ENCODE data around the gene ALPL.
"Not testable (repeated sequence)": the region's sequence is repeated elsewhere in the genome, so short reads cannot be mapped to it uniquely, and the experiment has no call there.

Gene ALPL

DNA sequence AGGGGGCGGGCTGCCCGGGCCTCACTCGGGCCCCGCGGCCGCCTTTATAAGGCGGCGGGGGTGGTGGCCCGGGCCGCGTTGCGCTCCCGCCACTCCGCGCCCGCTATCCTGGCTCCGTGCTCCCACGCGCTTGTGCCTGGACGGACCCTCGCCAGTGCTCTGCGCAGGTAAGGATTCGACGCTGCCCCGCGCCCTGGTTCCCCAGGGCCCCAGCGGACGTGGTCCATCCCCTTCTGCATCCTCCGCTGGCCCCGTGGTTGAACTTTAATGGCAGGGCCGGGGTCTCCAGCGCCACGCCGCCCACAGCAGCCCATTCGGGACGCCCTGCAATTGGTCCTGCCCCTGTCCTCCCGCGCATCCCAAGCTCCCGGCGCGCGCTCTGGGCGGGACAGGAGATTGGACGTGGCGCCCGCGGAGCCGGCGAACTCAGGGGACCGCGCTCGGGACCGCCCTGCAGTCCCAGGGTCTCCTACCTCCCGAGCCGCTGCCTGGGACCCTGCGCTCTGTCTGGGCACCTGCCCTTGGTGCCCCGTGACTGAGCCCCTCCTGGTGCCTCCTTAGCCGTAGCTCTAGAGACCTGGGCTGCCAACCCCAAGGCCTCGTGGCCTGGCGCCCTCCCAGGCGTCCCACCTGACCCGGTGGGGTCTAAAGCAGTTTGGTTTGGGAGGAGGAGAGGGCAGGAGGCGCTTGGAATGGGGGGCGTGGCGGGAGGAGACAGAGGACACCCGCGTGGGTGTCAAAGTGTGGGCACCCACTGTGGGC lies at the start of gene ALPL:
TSS of gene ALPL (plus strand) at position 73 of the 762 bp plus-strand sequence. CDS start 44,659 bp downstream, outside the sequence.
- H3K4me3 ChIP-seq, result peak within 1 kb of the TSS; percentile 64
- H3K27ac ChIP-seq, result no peak within 1 kb of the TSS
- no peak for DNase-seq (ENCODE audit: low spot score)
- no peak for TF ChIP-seq CTCF (IDR thresholded peaks at IDR 0.05)

DNA sequence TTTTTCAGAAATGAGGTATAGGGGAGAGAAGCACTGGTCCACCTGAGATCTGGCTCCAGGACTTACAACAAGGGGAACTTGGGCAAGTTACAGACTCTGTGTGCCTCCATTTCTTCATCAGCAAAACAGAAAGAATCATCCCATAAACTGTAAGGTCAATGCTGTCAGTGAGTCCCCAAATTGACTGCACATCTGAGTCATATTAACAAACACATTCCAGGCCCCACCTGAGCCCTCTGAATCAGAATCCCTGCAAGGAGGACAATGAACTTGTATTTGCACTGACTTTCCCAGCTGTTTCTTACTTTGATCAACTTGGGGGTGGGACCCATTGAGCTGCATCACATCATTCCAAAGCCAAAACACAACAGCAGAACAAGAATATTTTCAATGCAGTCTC lies 44.1 kb upstream of the ALPL start:
- not testable (repeated sequence) for DNase-seq (ENCODE audit: low spot score); H3K4me3 ChIP-seq; H3K27ac ChIP-seq

DNA sequence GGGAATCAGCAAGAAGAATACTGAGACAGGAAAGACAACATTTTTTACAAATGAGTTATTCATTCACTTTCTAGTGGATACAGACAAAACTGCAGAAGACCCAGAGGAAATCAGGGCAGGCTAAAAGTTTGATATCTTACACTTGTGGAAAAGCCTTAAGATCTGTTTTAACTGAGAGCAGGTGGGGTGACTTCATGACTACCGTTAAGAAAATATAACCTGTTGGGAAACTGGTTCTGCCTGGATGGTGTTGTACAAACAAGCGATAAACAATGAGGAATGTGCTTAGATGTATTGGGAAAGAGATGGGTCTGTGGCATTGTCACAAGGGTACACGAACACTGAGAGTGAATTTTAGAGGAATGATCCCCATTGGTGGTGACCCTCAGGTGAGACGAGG lies 41.3 kb upstream of the ALPL start:
- not testable (repeated sequence) for DNase-seq (ENCODE audit: low spot score); H3K27ac ChIP-seq; H3K4me3 ChIP-seq

GRCh38 chr1:21468599-21468998 lies 40.6 kb upstream of the ALPL start:
- Histone ChIP-seq H3K4me3 (no peak overlapping the region), H3K27ac (no peak overlapping the region)
- DNase-seq (ENCODE audit: low spot score), result no peak
- TF ChIP-seq CTCF (IDR thresholded peaks at IDR 0.05), result no peak

GRCh38 chr1:21469581-21469980 lies 39.6 kb upstream of the ALPL start:
- no peak overlapping the region for H3K4me3 ChIP-seq
- TF ChIP-seq CTCF (IDR thresholded peaks at IDR 0.05), result no peak
- DNase-seq (ENCODE audit: low spot score), result no peak

DNA sequence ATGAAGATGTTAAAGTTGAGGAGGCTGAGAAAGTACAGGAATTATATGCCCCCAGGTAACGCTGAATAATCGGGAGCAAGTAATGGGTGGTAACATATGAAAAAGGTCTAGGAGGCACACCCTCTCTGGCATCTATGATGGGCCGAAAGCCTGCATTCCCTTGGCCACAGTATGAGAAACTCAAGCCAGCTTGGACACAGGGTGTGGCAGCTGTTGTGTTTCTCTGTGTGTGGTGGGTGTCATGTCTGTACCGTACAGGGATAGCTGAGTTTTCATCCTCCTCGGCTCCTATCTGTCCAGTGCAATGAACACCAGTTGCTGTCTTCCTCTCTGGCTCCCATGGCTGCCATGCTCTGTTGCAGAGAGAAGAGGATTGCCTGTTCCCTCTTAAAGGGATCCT lies 36.4 kb upstream of the ALPL start:
- Histone ChIP-seq H3K27ac (no peak overlapping the region), H3K4me3 (no peak overlapping the region)
- DNase-seq (ENCODE audit: low spot score), result no peak
- no peak for TF ChIP-seq CTCF (IDR thresholded peaks at IDR 0.05)

More at GRCh38 chr1:21469581-21469980, 39.6 kb upstream of the ALPL start:
- H3K27ac ChIP-seq, result no peak overlapping the region

GRCh38 chr1:21478356-21478755 lies 30.9 kb upstream of the ALPL start:
- no peak for DNase-seq (ENCODE audit: low spot score)
- Histone ChIP-seq H3K4me3 (no peak overlapping the region), H3K27ac (no peak overlapping the region)
- TF ChIP-seq CTCF (IDR thresholded peaks at IDR 0.05), result no peak

DNA sequence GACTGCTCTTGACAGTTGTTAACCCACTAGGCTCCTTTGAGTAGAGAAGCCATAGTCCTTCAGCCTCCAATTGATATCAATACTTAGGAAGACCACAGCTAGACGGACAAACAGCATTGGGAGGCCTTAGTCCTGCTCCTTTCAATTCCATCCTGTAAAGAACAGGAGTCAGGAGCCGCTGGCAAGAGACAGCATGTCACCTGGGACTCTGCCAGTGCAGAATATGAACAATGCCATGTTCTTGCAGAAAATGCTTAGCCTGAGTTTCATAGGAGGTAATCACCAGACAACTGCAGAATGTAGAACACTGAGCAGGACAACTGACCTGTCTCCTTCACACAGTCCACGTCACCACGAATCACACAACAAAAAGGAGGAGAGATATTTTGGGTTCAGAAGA lies 25.3 kb upstream of the ALPL start:
- not testable (repeated sequence) for DNase-seq (ENCODE audit: low spot score); H3K4me3 ChIP-seq; H3K27ac ChIP-seq

DNA sequence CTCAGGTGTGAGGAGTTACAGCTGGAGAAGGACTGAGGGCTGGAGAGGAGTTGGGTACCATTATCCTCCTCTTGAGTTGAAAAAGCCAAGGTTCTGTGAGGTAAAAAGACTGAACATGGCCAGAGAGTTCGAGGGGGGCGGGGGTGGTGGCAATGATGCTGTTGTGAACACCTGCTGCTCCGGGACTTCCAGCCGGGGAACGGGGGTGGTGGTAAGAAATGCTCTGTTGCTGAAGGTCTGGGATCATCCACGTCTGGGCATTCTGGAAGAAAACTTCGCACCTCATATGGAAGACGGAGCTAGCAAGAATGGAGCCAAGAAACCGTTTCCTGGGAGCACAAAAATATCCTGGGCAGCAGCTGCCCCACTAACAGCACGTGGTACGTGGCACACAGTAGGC lies 20.1 kb upstream of the ALPL start:
- Histone ChIP-seq H3K4me3 (no peak overlapping the region), H3K27ac (no peak overlapping the region)
- DNase-seq (ENCODE audit: low spot score), result no peak
- no peak for TF ChIP-seq CTCF (IDR thresholded peaks at IDR 0.05)
